ENCODE results near the gene TMEM237.

Gene TMEM237

DNA sequence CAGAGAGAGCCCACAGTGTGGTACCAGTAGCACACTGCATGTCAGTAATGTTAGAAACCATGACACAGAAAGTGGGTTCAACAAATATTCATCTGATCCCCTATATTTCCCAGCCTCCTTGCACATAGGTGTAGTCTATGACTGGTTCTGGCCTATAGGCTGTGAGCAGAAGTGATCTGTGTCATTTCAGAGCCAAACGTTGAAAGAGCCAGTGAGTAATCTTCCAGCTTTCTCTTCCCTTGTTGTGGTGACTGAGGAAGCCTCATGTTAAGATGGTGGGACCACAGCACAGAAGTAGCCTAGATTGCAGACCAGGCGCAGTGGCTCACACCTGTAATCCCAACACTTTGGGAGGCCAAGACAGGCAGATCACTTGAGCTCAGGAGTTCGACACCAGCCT lies 4.1 kb downstream of the TMEM237 start:
- DNase-seq = peak; percentile 15

DNA sequence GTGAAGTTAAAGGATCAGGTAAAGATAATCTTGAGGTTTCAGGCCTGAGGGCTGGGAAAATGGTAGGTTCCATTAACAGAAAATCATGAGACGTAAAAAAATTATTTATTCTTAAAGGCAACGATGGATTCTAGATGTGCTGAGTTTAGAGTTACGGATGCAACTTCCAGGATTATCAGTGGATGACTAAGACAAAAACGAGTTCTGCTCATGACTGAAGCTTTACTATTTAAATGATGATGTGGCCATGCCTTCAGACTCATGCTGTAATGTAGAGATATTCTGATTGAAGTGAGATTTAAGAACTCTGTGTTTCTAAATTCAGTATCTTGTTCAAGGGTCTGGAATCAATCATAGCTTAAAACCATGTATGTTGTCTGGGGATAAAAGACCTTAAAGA lies 5.0 kb downstream of the TMEM237 start:
- no peak for DNase-seq

DNA sequence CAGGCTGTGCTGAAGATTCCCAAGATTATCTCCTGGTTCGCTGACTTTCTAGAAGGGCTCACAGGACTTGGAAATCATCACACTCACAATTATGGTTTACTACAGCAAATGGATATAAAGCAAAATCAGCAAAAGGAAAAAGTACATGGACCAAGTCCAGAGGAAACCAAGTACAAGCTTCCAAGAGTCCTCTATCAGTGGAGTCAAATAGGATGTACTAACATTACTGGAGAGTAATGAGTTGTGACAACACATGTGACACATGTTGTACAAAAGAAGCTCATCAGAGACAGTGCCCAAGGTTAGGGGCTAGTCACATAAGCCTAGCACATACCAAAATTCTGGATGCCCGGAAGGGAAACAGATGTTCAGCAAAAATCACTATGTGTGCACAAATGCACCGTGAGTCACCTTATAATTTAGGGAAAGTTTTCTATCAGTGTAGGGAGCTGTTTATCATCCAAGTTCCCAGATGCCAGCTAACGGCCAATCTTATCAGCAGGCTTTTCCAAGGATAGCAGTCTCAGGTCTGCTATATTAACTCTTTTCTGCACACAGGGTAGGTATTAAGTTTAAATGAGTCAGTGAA lies 9.5 kb downstream of the TMEM237 start:
- DNase-seq = no peak

DNA sequence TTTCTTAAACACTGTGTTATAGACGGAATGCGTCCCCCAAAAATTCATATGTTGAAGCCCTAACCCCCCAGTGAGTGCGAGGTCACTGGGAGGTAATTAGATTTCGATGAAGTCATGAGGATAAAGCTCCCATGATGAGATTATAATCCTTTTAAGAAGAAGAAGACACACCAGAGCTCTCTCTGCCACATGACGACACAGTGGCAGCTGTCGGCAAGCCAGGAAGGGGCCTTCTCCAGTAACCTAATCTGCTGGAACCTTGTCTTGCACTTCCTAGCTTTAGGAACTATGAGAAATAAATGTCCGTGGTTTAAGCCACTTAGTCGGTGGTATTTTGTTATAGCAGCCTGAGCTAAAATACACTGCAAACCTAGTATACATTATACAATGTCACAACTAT lies 12.3 kb downstream of the TMEM237 start:
- no peak for DNase-seq

DNA sequence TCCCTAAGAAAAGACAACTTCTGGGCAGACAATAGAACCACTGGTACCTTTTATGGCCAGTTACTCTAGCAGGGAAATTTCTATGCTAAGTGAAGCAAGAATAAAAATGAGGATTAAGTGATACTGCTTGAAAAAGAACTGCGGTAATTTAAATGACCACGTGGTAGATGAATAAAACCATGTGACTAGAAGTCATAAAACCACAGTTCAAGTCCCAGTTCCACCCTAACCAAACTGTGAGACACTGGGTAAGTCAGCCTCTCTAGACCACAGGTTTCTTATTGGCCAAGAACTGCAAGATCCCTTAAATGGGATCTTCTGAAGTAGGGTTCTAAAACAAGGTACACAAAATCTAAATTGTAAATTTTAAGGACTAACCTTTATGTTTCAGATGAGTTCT lies 12.7 kb downstream of the TMEM237 start:
- no peak for DNase-seq

DNA sequence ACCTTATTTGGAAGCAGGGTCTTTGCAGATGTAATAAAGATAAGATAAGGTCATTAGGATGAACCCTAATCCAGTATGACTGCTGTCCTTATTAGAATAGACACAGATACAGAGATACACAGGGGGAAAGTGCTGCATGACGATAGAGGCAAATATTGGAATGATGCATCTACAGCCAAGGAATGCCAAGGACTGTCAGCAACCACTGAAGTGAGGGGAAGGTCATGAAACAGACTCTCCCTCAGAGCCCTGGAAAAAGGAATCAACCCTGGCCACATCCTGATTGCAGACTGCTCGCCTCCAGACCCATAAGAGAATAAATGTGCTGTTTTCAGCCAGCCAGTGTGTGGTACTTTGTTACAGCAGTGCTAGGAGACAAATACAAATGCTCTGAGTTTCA lies 14.8 kb downstream of the TMEM237 start:
- DNase-seq = no peak

DNA sequence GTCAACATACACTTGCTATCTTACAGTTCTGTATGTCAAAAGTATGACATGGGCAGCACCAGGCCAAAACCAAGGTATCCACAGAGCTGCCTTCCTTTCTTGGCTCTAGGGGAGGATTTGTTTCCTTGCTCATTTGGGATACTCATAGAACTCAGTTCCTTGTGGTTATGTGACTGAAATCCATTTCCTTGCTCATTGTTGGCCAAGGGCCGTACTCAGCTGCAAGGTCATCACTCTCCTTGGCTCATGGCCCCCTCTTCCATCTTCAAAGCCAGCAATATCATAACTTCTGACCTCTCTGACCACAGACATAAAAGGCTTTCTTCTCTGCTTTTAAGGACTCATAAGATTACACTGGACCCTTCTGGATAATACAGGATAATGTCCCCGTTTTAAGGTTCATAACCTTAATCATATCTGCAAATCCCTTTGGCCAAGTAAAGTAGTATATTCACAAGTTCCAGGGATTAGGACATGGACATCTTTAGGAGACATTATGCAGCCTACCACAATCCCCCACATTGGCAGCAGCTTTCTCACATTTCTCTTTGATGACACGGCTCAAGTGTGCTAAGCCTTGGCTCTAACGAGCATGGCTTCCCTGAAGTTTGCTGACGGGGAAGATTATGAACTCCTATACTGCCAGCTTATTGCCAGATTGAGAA lies 20.9 kb downstream of the TMEM237 start:
- DNase-seq = no peak

DNA sequence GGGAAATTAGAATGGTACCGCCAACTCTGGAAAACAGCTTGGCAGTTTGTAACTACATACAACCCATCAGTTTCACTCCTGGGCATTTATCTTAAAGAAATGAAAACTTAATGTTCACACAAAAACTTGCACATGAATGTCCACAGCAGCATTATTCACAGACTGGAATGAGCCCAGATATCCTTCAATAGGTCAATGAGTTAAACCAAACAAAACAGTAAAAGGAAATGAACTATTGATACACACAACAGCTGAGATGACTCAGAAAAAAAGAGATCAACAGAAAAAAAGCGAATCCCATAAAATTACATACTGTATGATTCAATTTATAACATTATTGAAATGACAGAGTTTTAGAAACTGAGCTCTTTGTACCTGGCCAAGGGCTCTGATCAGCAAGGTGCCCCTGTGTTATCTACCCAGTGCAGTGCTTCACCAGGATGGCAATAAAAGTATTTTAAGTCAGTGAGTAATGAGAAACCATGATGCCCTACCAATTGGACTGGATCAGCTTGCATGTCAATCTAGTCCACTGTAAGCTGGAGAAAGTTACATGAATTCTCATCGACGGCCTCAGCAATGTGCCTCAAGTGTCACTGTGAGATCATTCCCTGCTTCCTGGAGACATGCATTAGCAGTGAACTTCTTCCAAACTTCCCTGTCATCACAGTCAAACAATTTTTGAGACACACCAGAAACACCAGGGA lies 21.9 kb downstream of the TMEM237 start:
- DNase-seq = no peak

DNA sequence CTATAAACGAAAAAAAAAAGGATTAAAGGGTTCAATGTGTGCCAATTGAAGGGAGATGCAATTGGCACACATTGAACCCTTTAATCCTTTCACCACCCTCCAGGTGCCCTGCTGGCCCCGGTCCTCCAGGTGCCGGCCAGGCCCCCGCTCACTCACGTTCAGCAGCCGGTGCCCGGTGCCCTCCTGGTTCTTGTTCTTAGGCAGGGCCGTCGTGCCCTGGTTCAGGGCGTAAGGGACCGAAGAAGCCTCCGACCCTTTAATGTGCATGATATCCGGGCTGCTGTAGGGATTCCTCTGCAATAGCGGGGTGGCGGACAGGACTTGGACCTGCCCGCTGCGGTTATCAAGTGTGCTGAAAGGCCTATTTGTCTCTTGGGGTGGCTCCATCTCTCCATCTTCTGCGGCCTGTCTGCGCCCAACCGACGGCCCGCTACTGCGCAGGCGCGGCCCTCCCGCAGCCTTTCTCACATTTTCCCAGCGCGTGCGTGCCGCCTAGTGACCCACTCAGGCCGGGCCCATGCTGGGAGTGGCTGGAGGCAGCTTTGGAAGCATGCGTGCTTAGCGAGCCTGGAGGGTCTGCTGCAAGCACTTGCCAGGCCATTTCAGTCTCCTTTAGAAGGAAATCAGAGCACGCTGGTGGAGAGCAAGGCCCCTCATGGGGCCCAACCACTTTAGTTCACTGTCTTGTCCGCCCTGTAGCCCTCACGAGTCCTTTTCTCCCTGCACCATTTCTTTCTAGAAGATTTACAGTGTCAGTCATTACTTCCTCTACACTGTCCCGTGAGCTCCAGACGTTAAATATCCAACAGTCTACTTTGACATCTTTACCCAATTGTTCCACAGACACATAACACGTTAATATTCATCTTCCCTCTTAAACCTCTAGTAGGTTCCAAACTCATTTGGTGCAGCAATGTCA lies 24.3 kb downstream of the TMEM237 start:
- DNase-seq = no peak

DNA sequence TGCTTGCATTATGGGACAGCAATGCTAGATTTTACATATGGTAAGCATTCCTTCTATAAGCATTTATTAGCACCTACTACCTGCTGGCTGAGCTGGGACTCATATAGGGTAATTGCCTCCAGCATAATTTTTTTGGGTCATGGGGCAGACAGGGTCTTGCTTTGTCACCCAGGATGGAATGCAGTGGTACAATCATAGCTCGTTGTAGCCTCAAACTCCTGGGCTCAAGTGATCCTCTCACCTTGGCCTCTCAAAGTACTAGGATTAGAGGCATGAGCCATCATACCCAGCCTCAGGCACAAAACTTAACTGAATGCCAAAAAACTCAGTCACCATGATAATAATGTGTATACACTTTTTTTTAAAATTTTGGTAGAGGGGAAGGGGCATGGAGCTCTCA lies 35.3 kb downstream of the TMEM237 start:
- DNase-seq = no peak

DNA sequence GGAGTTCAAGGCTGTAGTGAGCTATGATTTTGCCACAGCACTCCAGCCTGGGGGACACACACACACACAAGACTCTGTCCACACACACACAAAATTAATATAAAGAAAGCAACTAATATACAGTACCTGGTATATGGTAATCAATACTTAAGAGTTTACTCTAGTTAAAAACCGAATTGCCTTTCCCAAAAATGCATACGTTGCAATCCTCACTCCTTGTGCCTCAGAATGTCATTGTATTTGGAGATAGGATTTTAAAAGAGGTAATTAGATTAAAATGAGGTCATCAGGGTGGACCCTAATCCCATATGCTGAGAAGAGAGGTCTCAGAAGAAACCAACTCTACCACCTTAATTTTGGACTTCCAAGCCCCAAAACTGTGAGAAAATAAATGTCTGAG lies 35.7 kb downstream of the TMEM237 start:
- no peak for DNase-seq

DNA sequence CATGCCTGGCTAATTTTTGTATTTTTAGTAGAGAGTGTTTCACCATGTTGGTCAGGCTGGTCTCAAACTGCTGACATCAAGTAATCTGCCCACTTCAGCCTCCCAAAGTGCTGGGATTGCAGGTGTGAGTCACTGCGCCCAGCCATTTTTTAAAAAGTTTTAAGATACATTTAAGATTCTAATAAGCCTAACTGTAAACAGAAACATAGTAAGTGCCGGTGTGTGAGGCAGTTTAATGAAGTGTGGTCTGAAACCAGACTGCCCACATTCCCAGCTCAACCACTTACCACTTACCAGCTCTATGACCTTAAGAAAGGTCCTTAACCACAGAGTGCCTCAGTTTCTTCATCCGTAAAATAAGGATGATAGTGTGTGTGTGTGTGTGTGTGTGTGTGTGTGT lies 42.4 kb downstream of the TMEM237 start:
- no peak for DNase-seq

DNA sequence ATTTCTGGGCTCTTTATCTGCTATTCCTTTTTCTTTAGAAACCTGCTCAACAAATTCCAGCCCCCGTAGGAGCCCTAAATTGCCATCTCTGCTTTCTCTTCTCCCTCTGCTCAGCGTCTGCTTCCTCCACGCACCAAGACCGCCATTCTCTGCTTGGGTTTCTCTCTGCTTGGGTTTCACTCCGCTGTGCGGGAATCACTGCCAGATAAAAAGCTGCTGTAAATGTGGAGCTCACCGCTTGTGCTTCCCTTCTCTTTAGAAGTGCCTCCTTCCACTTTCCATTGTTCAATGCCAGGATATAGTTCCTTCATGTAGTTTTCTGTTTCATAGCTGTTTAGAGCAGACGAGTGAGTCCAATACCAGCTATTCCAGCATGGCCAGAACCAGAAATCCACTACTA lies 45.9 kb downstream of the TMEM237 start:
- no peak for DNase-seq

DNA sequence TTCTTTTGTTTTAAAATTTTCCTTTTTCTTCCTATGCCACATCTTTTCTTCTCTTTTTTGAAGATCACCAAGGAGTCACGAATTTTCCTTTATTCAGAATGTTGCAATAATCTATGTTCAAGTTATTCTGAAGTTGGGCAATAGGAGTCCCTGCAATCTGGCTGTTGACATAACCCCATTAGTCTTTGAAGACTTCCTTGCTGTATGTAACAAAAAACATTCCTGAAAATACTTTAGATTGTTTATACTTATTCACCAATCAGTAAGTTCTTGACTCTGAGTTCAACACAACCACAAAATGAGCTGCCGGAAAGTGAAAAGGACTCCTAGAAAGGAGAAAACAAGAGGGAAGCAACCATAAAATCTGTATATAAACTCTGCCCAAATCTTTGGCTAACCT lies 62.8 kb downstream of the TMEM237 start:
- DNase-seq = no peak

DNA sequence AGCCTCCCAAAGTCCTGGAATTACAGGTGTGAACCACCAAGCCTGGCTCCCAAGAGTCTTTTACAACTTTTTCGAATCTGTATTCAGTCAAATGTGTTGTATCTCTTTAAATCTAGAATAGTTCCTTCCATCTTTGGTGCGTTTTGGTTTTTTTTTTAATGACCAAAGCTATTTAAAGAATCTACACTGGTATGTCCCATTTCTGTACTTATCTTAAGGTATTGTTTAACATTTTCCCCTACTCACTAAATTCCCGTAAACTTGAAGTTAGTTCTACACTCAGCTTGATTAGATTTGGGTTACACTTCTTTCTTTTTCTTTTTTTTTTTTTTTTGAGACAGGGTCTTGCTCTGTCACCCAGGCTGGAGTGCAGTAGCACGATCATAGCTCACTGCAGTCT lies 63.8 kb downstream of the TMEM237 start:
- DNase-seq = no peak

DNA sequence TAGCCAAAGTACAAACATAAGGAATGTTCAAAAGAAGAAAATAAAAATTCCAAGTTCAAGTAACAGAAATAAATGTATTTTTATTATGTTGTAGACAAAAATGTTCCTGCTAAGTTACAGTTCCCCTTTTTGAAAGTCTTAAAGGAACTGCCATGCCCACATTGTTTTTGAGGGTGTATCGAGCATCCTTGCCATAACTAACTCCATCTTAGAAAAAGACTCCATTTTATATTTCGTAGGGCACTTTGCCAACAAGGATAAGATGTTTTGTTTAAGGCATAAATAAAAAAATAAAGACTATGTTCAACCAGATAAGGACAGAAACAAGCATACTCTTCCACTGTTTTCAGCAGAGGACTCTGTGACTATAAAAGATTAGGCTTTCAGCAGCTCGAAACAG lies 67.3 kb downstream of the TMEM237 start:
- no peak for DNase-seq

DNA sequence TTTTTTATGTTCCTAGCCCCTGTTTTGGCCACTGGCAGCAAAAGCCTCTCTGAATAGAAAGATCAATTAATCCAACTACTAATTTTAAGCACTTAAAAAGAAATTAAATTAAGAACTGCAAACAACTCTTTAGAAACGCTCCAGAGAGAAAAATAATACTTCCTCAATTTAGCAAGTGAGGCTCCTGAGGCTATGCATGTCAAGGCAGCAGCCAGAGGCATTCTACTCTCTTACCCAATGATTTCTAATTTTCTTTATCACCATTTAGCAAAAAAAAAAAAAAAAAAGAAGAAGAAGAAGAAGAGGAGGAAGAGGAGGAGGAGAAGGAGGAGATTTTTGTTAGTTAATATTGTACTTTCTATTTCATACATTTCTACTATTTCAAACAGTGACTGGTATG lies 68.5 kb downstream of the TMEM237 start:
- DNase-seq = no peak

DNA sequence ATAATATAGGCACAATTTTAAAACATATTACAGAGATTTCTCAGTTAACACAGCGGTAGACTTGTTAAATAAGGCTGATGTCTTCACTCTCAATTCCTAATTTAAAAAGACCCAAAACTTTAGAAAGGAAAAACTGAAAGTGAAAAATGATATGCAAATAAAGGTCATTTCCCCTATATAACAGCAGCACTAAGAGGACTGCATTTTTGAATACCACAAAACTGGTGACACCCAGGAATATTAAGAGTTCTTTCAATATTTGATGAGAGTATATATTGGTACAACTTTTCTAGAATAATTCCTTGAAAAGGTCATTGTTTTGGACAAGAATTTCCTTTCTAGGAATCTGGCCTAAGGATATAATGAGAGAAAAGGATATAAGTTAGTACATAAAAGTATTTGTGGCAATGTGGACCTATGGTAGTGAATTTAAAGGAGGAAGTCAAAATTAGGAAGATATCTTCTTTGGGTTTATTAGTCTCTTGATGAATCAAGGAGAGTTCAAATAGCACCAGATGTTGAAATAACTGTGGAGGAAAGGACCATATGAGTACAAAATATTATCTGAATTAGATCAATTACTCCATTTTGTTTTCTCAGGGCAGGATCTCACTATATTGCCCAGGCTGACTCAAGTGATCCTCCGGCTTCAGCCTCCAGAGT lies 70.3 kb downstream of the TMEM237 start:
- DNase-seq = no peak

Measured in activated CD4-positive, alpha-beta T cell treated with anti-CD3 and anti-CD28 coated beads, Interleukin-2, Interleukin-6, amounts not matched to agents 100 ng/mL and 50 ng/mL, durations not matched to agents 16 hours and 8 hours (primary cell).